ENCODE results near the gene ATG101. TPM values are rescaled to one million over a fixed set of nuclear protein-coding genes. Genes with fewer than 3 reads are reported as not detected.

The ATG101 gene
- total and polyA plus RNA-seq, 9 of the 15 experiments (the other 6 are each of a cell fraction or from before 2014, with no cell fraction given), result 2.9 to 52.4 (median 29.7) TPM

- Histone ChIP-seq H3K27ac (ENCODE audit: extremely low read depth, low read depth, low read length) (no peak overlapping the region), H3K9ac (ENCODE audit: insufficient read depth in 1 of 2, low read depth in 2 of 2, low read length in 2 of 2) (peak overlapping the region in 1 of 2 experiments; percentile 47; a peak in 1 of 4 replicates), H3K9me3 (replicated peaks; ENCODE audit: control insufficient read depth, insufficient read depth, low read depth, low read length) (no peaks in the 10 kb centered on the region), H4K20me1 (replicated peaks; ENCODE audit: control insufficient read depth, insufficient read depth, low read length) (no peaks in the 10 kb centered on the region), H3K4me3 (no peak overlapping the region), H2AFZ (ENCODE audit: low read depth, low read length) (no peak overlapping the region), H3K36me3 (ENCODE audit: control insufficient read depth, insufficient read depth, low read length) (no peaks in the 10 kb centered on the region), H3K4me1 (replicated peaks in 1 of 2; ENCODE audit: control insufficient read depth in 2 of 2, insufficient read depth in 2 of 2, low read length in 2 of 2) (peaks cover 17 to 23% of the 10 kb centered on the region in 2 experiments; a peak in 4 of 5 replicates), H3K9me1 (ENCODE audit: control insufficient read depth, insufficient read depth, low read length) (no peaks in the 10 kb centered on the region), H3K79me2 (ENCODE audit: control insufficient read depth, insufficient read depth, low read length) (no peaks in the 10 kb centered on the region), H3K27me3 (ENCODE audit: control insufficient read depth in 2 of 2, insufficient read depth in 2 of 2, low read length in 2 of 2) (peaks cover 0 to 6% of the 10 kb centered on the region in 2 experiments; a peak in 1 of 5 replicates), H3K4me2 (ENCODE audit: insufficient read depth, low read length) (no peak overlapping the region)
- ChIA-PET POLR2A (no interaction called here), CTCF (ENCODE audit: low intra/inter-chr PET ratio) (no interaction called here)
- no peak for DNase-seq (ENCODE audit: extremely low read depth in 1 of 4, low spot score in 3 of 4)
- intact Hi-C loops (cut with micrococcal nuclease) (no loop called here), in situ Hi-C loops (cut with MboI) (no loop called here)
- FAIRE-seq, result no peak
- 72% methylated on average over 4 of the region's 4 CpGs for WGBS (ENCODE audit: insufficient coverage, low coverage, missing lambda C conversion rate)
- BruUV-seq (replicated peaks), result no TSS peak
- ATAC-seq, result no peak
- TF ChIP-seq MTF1 (CRISPR knock-in tag; IDR thresholded peaks at IDR 0.05; ENCODE audit: borderline replicate concordance) (no peak), ZNF586 (CRISPR knock-in tag; conservative IDR thresholded peaks at IDR 0.05) (no peak), MED1 (CRISPR knock-in tag; IDR thresholded peaks at IDR 0.05; ENCODE audit: borderline replicate concordance) (no peak), ZBTB33 (CRISPR knock-in tag; IDR thresholded peaks at IDR 0.05) (no peak), TFAM (CRISPR knock-in tag; conservative IDR thresholded peaks at IDR 0.05) (no peak), E2F6 (IDR thresholded peaks at IDR 0.05; ENCODE audit: borderline replicate concordance in 1 of 2, extremely low read depth in 1 of 2, insufficient read depth in 1 of 2, insufficient read length in 1 of 2, low read depth in 1 of 2, low read length in 1 of 2, poor library complexity in 1 of 2, severe bottlenecking in 1 of 2) (no peak), JUNB (CRISPR knock-in tag; conservative IDR thresholded peaks at IDR 0.05) (no peak), THRAP3 (IDR thresholded peaks at IDR 0.05; ENCODE audit: borderline replicate concordance) (no peak), MEF2A (IDR thresholded peaks at IDR 0.05; ENCODE audit: control insufficient read depth, low read depth, low read length) (no peak)
These were observed 34.6 kb upstream of the ATG101 start for GRCh38 chr12:52035190-52035589.

All from K562 (cell line).